IMR-90 (cell line): ENCODE measurements around the gene OR13G1. TPM values are rescaled to one million over a fixed set of nuclear protein-coding genes. Genes with fewer than 3 reads are reported as not detected.

Experiments used
- ATAC-seq: fragments of 200-7000 bp; cut with Tn5 transposase; 2 replicates; pipeline ENCODE4 v1.9.1; 2020; ENCODE audit warnings: low read depth, mild to moderate bottlenecking, moderate library complexity
- BruUV-seq: library from RNA; stranded (reverse); fragments of 400-500 nt; replicated peaks from 2 replicates; lab custom pipeline; 2021; lab: Mats Ljungman, UMichigan
- CTCF ChIA-PET: fragments of 300-600 bp; formaldehyde crosslinking; extraction: SDS; loops from one replicate; lab custom pipeline; 2021; ENCODE audit warnings: antibody characterized with exemption; lab: Yijun Ruan, JAX
- POLR2A ChIA-PET: fragments of 300-600 bp; sonication (Branson Sonifier 250); formaldehyde crosslinking; loops from one replicate; lab custom pipeline; 2022; ENCODE audit warnings: antibody characterized with exemption; ENCODE audit not compliant: unreplicated experiment; lab: Charles Lee
- DNase-seq: peaks from one replicate; pipeline ENCODE4 v3.0.0; 2013
- H2AFZ ChIP-seq: replicated peaks from 2 replicates; pipeline ENCODE3; 2013; ENCODE audit warnings: low read length, mild to moderate bottlenecking; ENCODE audit not compliant: poor library complexity
- H2AK5ac ChIP-seq: 2 replicates; pipeline ENCODE4 v1.6.1; 2013; ENCODE audit warnings: low read depth, low read length, inconsistent platforms
- H2AK9ac ChIP-seq: replicated peaks from 2 replicates; pipeline ENCODE3; 2013; ENCODE audit warnings: mild to moderate bottlenecking, low read depth, low read length, moderate library complexity; ENCODE audit not compliant: poor library complexity
- H2BK120ac ChIP-seq: 2 replicates; pipeline ENCODE4 v1.6.1; 2013; ENCODE audit warnings: low read depth, low read length, inconsistent platforms
- H2BK15ac ChIP-seq: 3 replicates; pipeline ENCODE4 v1.6.1; 2013; ENCODE audit warnings: low read depth, low read length, inconsistent platforms
- H2BK20ac ChIP-seq: 2 replicates; pipeline ENCODE4 v1.6.1; 2013; ENCODE audit warnings: low read depth, mild to moderate bottlenecking, inconsistent platforms, low read length, moderate library complexity
- H2BK5ac ChIP-seq: 2 replicates; pipeline ENCODE4 v1.6.1; 2013; ENCODE audit warnings: mild to moderate bottlenecking, low read depth, low read length, inconsistent platforms; ENCODE audit not compliant: poor library complexity, severe bottlenecking
- H3K14ac ChIP-seq: replicated peaks from 2 replicates; pipeline ENCODE4 v1.6.1; 2013; ENCODE audit warnings: low read depth, low read length, inconsistent platforms
- H3K18ac ChIP-seq: 2 replicates; pipeline ENCODE4 v1.6.1; 2013; ENCODE audit warnings: low read depth, low read length, control low read depth
- H3K23ac ChIP-seq: 2 replicates; pipeline ENCODE4 v1.6.1; 2013; ENCODE audit warnings: low read depth, low read length, inconsistent platforms
- H3K27ac ChIP-seq: 2 replicates; pipeline ENCODE4 v1.5.1; 2013; ENCODE audit warnings: mild to moderate bottlenecking, control low read depth, low read length; ENCODE audit not compliant: insufficient read depth
- H3K27me3 ChIP-seq: 2 replicates; pipeline ENCODE4 v1.6.1; 2013; ENCODE audit warnings: low read length; ENCODE audit not compliant: control insufficient read depth, insufficient read depth
- H3K36me3 ChIP-seq: 2 replicates; pipeline ENCODE4 v1.6.1; 2013; ENCODE audit warnings: low read length, mixed read lengths; ENCODE audit not compliant: control insufficient read depth, insufficient read depth
- H3K4ac ChIP-seq: 2 replicates; pipeline ENCODE4 v1.6.1; 2013; ENCODE audit warnings: low read depth, low read length, inconsistent platforms
- H3K4me1 ChIP-seq: 2 replicates; pipeline ENCODE4 v1.6.1; 2013; ENCODE audit warnings: low read length, mixed read lengths; ENCODE audit not compliant: control insufficient read depth, insufficient read depth
- H3K4me2 ChIP-seq: 2 replicates; pipeline ENCODE4 v1.6.1; 2013; ENCODE audit warnings: low read depth, mild to moderate bottlenecking, control low read depth, low read length, moderate library complexity
- H3K4me3 ChIP-seq: 2 replicates; pipeline ENCODE4 v1.5.1; 2013; ENCODE audit warnings: low read depth, mild to moderate bottlenecking, control low read depth, low read length, moderate library complexity; ENCODE audit not compliant: insufficient read depth
- H3K56ac ChIP-seq: 2 replicates; pipeline ENCODE4 v1.6.1; 2013; ENCODE audit warnings: low read length, inconsistent platforms; ENCODE audit not compliant: insufficient read depth; ENCODE audit errors: extremely low read depth
- H3K79me1 ChIP-seq, 2 experiments: 2 replicates each; pipeline ENCODE4 v1.6.1; 2013; ENCODE audit warnings: low read length in 2 of 2, inconsistent platforms in 1 of 2, low read depth in 1 of 2
- H3K9ac ChIP-seq: 2 replicates; pipeline ENCODE4 v1.6.1; 2013; ENCODE audit warnings: low read depth, low read length, control low read depth
- H3K9me1 ChIP-seq: 2 replicates; pipeline ENCODE4 v1.6.1; 2013; ENCODE audit warnings: low read length, inconsistent platforms; ENCODE audit not compliant: insufficient read depth
- H3K9me3 ChIP-seq: 2 replicates; pipeline ENCODE4 v1.6.1; 2013; ENCODE audit warnings: low read length; ENCODE audit not compliant: control insufficient read depth, insufficient read depth
- H4K20me1 ChIP-seq: 2 replicates; pipeline ENCODE4 v1.6.1; 2013; ENCODE audit warnings: low read length, inconsistent platforms; ENCODE audit not compliant: insufficient read depth
- H4K5ac ChIP-seq: 2 replicates; pipeline ENCODE4 v1.6.1; 2013; ENCODE audit warnings: mild to moderate bottlenecking, low read depth, low read length, control low read depth
- H4K8ac ChIP-seq, 2 experiments: 2 replicates each; pipeline ENCODE4 v1.6.1; 2013; ENCODE audit warnings: low read depth in 2 of 2, low read length in 2 of 2, control low read depth in 1 of 2, inconsistent platforms in 1 of 2
- H4K91ac ChIP-seq: 2 replicates; pipeline ENCODE4 v1.6.1; 2013; ENCODE audit warnings: low read depth, low read length, inconsistent platforms; ENCODE audit not compliant: insufficient read depth
- CEBPB ChIP-seq: IDR thresholded peaks from 2 replicates; pipeline ENCODE4 v1.6.1; 2012; ENCODE audit warnings: low read depth, low read length, improper control_type of control experiment
- MAFK ChIP-seq: IDR thresholded peaks from 2 replicates; pipeline ENCODE4 v1.6.1; 2012; ENCODE audit warnings: low read depth, low read length, improper control_type of control experiment
- MAZ ChIP-seq: IDR thresholded peaks from 2 replicates; pipeline ENCODE4 v1.6.1; 2012; ENCODE audit warnings: low read depth, mild to moderate bottlenecking, low read length, improper control_type of control experiment, moderate library complexity, borderline replicate concordance
- RAD21 ChIP-seq: IDR thresholded peaks from 2 replicates; pipeline ENCODE4 v1.6.1; 2012; ENCODE audit warnings: low read length, improper control_type of control experiment
- RFX5 ChIP-seq: IDR thresholded peaks from 2 replicates; pipeline ENCODE4 v1.8.0; 2012; ENCODE audit warnings: low read depth, mild to moderate bottlenecking, low read length, moderate library complexity
- WGBS, 2 experiments: methylation state at CpG; one replicate each; pipeline versions ENCODE4 v1.1.5 to v1.1.7; 2013; ENCODE audit warnings: missing lambda C conversion rate in 2 of 2; ENCODE audit not compliant: insufficient read length in 1 of 2; ENCODE audit errors: extremely low coverage in 2 of 2; 5-methylcytosine and 5-hydroxymethylcytosine counted together
- dilution Hi-C: fragments of 300-500 bp; cut with HindIII; formaldehyde crosslinking; loops from one replicate; pipeline ENCODE4 v1.14.3; 2018; ENCODE audit warnings: low sequenced_read_pairs; ENCODE audit not compliant: unreplicated experiment
- in situ Hi-C: fragments of 300-500 bp; cut with MboI; formaldehyde crosslinking; loops from 3 replicates; pipeline ENCODE4 v1.14.3; 2019; ENCODE audit warnings: low sequenced_read_pairs, inconsistent platforms, mixed read lengths
- intact Hi-C: fragments of 100-400 bp; cut with micrococcal nuclease; formaldehyde crosslinking; loops from 2 replicates; pipeline ENCODE4 v1.10.0; 2022
- polyA plus RNA-seq, 3 experiments: library from polyadenylated mRNA; depleted of rRNA; stranded (reverse); fragments of >200 nt; gene quantifications; 2 replicates each; pipeline ENCODE4 v1.2.3, GENCODE V29; 2012; ENCODE audit warnings: low replicate concordance in 1 of 3
- total RNA-seq: library from RNA; depleted of rRNA; stranded (reverse); fragments of >200 nt; gene quantifications from 2 replicates; pipeline ENCODE4 v1.2.3, GENCODE V29; 2012

The OR13G1 gene
- total and polyA plus RNA-seq, 2 of the 4 experiments (the other 2 are of a cell fraction), result not detected

DNA sequence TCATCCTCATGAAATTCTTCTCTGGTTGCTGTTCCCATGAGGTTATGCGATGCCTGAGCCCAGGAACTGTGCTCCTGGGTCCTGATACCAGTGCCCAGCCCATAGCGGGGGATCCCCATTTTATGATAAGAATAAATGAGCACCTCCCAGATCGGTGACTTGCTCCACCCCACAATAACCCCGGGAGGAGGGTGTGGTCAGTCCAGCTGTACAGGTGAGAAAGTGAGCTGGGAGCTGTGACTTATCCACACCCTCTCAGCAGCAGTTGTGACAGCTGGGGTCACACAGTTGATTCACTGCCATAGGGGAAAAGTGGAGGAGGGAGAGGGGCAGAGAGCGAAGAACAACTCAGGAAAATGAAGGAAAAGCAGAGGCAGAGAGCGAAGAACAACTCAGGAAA, 40.8 kb downstream of the OR13G1 start:
- no peak overlapping the region for H2AFZ ChIP-seq
- no peaks in the 10 kb centered on the region for H3K9me1 ChIP-seq
- H2BK5ac ChIP-seq, result no peak overlapping the region
- no peak overlapping the region for H3K4me3 ChIP-seq
- no peak overlapping the region for H2BK120ac ChIP-seq
- H3K56ac ChIP-seq, result no peak overlapping the region
- CTCF ChIA-PET, result no interaction called here
- H2BK15ac ChIP-seq, result no peak overlapping the region
- dilution Hi-C loops, result no loop called here
- H3K14ac ChIP-seq, result no peak overlapping the region
- no peak for DNase-seq
- POLR2A ChIA-PET, result no interaction called here
- H3K23ac ChIP-seq, result no peak overlapping the region
- in situ Hi-C loops, result no loop called here
- peaks cover 23% of the 10 kb centered on the region for H3K9me3 ChIP-seq
- no peaks in the 10 kb centered on the region for H3K4me1 ChIP-seq
- H3K27me3 ChIP-seq, result no peaks in the 10 kb centered on the region
- no peaks in the 10 kb centered on the region for H3K79me1 ChIP-seq
- no peak overlapping the region for H3K4me2 ChIP-seq
- no peaks in the 10 kb centered on the region for H3K36me3 ChIP-seq
- no peak overlapping the region for H2AK5ac ChIP-seq
- no peak overlapping the region for H3K4ac ChIP-seq
- no peak for ATAC-seq
- H4K5ac ChIP-seq, result no peak overlapping the region
- no peak overlapping the region for H3K18ac ChIP-seq
- no peak overlapping the region for H2BK20ac ChIP-seq
- H4K8ac ChIP-seq, result no peak overlapping the region
- H4K20me1 ChIP-seq, result no peaks in the 10 kb centered on the region
- H2AK9ac ChIP-seq, result no peak overlapping the region
- TF ChIP-seq RAD21, result no peak
- TF ChIP-seq MAFK, result no peak
- no peak for TF ChIP-seq MAZ
- TF ChIP-seq RFX5, result no peak
- TF ChIP-seq CEBPB, result no peak
- no peak overlapping the region for H3K27ac ChIP-seq
- H3K9ac ChIP-seq, result no peak overlapping the region
- no TSS peak for BruUV-seq
- 65% methylated on average over 2 of the region's 6 CpGs; no CpG with 5 or more reads in 1 of the 2 experiments for WGBS, 2 experiments
- intact Hi-C loops, result no loop called here
- H4K91ac ChIP-seq, result no peak overlapping the region
